GM12878 (cell line): ENCODE results near the gene DHX30. TPM values are rescaled to one million over a fixed set of nuclear protein-coding genes. Genes with fewer than 3 reads are reported as not detected.
A peak's percentile ranks its signal among the peaks of the same experiment; 100 is the strongest.

Experiments
- BRCA1 ChIP-seq: IDR thresholded peaks from 2 replicates; pipeline ENCODE4 v1.6.1; 2011; ENCODE audit warnings: low read depth, low read length, improper control_type of control experiment
- EGR1 ChIP-seq, 2 experiments: IDR thresholded peaks; 1 replicate in 1 of 2; 2 replicates in 1 of 2; pipeline ENCODE4 v1.6.1; 2011 to 2012; ENCODE audit warnings: low read depth in 2 of 2, low read length in 2 of 2, borderline replicate concordance in 1 of 2, mild to moderate bottlenecking in 1 of 2, moderate library complexity in 1 of 2
- ELK1 ChIP-seq: IDR thresholded peaks from 2 replicates; pipeline ENCODE4 v1.6.1; 2012; ENCODE audit warnings: low read depth, low read length, improper control_type of control experiment
- HDGF ChIP-seq: fragments of 450-650 bp; IDR thresholded peaks from 2 replicates; pipeline ENCODE4 v1.6.1; 2016; ENCODE audit warnings: antibody characterized with exemption
- SKIL ChIP-seq: fragments of 450-650 bp; IDR thresholded peaks from 2 replicates; pipeline ENCODE4 v1.6.1; 2017; ENCODE audit warnings: mild to moderate bottlenecking, low read depth, inconsistent platforms; ENCODE audit not compliant: poor library complexity, severe bottlenecking
- SMAD5 ChIP-seq: IDR thresholded peaks from 2 replicates; pipeline ENCODE4 v1.6.1; 2016; ENCODE audit warnings: antibody characterized with exemption, low read depth
- STAT3 ChIP-seq: IDR thresholded peaks from 2 replicates; pipeline ENCODE4 v1.6.1; 2011; ENCODE audit warnings: low read depth, low read length, improper control_type of control experiment
- SUPT20H ChIP-seq: IDR thresholded peaks from 2 replicates; pipeline ENCODE4 v1.6.1; 2011; ENCODE audit warnings: low read depth, mild to moderate bottlenecking, low read length, moderate library complexity, borderline replicate concordance; ENCODE audit not compliant: control insufficient read depth
- TBL1XR1 ChIP-seq: IDR thresholded peaks from 2 replicates; pipeline ENCODE4 v1.6.1; 2012; ENCODE audit warnings: low read depth, low read length, improper control_type of control experiment
- ZNF384 ChIP-seq: IDR thresholded peaks from 2 replicates; pipeline ENCODE4 v1.6.1; 2012; ENCODE audit warnings: low read depth, mild to moderate bottlenecking, low read length, improper control_type of control experiment, borderline replicate concordance
- ZSCAN29 ChIP-seq: fragments of 450-650 bp; IDR thresholded peaks from 2 replicates; pipeline ENCODE4 v1.6.1; 2017; ENCODE audit warnings: mild to moderate bottlenecking, moderate library complexity
- polyA plus RNA-seq, 11 experiments: library from polyadenylated mRNA; depleted of rRNA in 4 of 11; unstranded in 6 of 11; stranded (reverse) in 5 of 11; fragments of >200 nt; fragmentation: Nextera tagmentation in 4 of 11; fragmentation: Illumina TruSeq in 1 of 11; extraction: Ambion mirVana in 4 of 11; extraction: Trizol in 1 of 11; gene quantifications; 1 replicate in 1 of 11; 2 replicates in 10 of 11; pipeline versions ENCODE4 v1.2.1 to v1.2.3, GENCODE V29; 2011 to 2016; ENCODE audit warnings: inconsistent platforms in 2 of 11, missing spikeins in 2 of 11, low read depth in 1 of 11
- total RNA-seq, 4 experiments: library from RNA; depleted of rRNA in 3 of 4; stranded (reverse); fragments of >200 nt in 3 of 4; fragmentation: Illumina TruSeq in 1 of 4; extraction: Trizol in 1 of 4; gene quantifications; 2 replicates each; pipeline versions ENCODE4 v1.2.1 to v1.2.3, GENCODE V29; 2013 to 2021
- TF ChIP-seq, protein P1 (sequence below): fragments of 450-650 bp; IDR thresholded peaks from 2 replicates; pipeline ENCODE4 v1.6.1; 2017; ENCODE audit warnings: mild to moderate bottlenecking, moderate library complexity
- TF ChIP-seq, protein P2 (sequence below): fragments of 450-650 bp; formaldehyde crosslinking; IDR thresholded peaks from 2 replicates; pipeline ENCODE4 v1.4.0; 2020; ENCODE audit warnings: mild to moderate bottlenecking, moderate library complexity

The DHX30 gene
- total and polyA plus RNA-seq, 10 of the 15 experiments (the other 5 are each of a cell fraction or from before 2014, with no cell fraction given), result 9.5 to 75.3 (median 47.8) TPM

- TF ChIP-seq, protein P1, sequence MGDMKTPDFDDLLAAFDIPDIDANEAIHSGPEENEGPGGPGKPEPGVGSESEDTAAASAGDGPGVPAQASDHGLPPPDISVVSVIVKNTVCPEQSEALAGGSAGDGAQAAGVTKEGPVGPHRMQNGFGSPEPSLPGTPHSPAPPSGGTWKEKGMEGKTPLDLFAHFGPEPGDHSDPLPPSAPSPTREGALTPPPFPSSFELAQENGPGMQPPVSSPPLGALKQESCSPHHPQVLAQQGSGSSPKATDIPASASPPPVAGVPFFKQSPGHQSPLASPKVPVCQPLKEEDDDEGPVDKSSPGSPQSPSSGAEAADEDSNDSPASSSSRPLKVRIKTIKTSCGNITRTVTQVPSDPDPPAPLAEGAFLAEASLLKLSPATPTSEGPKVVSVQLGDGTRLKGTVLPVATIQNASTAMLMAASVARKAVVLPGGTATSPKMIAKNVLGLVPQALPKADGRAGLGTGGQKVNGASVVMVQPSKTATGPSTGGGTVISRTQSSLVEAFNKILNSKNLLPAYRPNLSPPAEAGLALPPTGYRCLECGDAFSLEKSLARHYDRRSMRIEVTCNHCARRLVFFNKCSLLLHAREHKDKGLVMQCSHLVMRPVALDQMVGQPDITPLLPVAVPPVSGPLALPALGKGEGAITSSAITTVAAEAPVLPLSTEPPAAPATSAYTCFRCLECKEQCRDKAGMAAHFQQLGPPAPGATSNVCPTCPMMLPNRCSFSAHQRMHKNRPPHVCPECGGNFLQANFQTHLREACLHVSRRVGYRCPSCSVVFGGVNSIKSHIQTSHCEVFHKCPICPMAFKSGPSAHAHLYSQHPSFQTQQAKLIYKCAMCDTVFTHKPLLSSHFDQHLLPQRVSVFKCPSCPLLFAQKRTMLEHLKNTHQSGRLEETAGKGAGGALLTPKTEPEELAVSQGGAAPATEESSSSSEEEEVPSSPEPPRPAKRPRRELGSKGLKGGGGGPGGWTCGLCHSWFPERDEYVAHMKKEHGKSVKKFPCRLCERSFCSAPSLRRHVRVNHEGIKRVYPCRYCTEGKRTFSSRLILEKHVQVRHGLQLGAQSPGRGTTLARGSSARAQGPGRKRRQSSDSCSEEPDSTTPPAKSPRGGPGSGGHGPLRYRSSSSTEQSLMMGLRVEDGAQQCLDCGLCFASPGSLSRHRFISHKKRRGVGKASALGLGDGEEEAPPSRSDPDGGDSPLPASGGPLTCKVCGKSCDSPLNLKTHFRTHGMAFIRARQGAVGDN, result peak; percentile 18
- TF ChIP-seq ELK1 (peak; percentile 84), EGR1 (IDR thresholded peaks at IDR 0.05; ENCODE audit: borderline replicate concordance in 1 of 2, low read depth in 2 of 2, low read length in 2 of 2) (peak in 1 of 2 experiments; percentile 77; a peak in 1 of 3 replicates), STAT3 (0 out of 2 replicates have a peak, but pooled peaks have one; percentile 24), ZSCAN29 (no peak), TBL1XR1 (no peak; the same call in 1 of the 2 replicates), HDGF (peak; percentile 86; the same call in 1 of the 2 replicates), ZNF384 (no peak), SMAD5 (peak; percentile 46; the same call in 1 of the 2 replicates), SKIL (no peak), BRCA1 (peak; percentile 64; the same call in 1 of the 2 replicates), SUPT20H (no peak)
- TF ChIP-seq, protein P2, sequence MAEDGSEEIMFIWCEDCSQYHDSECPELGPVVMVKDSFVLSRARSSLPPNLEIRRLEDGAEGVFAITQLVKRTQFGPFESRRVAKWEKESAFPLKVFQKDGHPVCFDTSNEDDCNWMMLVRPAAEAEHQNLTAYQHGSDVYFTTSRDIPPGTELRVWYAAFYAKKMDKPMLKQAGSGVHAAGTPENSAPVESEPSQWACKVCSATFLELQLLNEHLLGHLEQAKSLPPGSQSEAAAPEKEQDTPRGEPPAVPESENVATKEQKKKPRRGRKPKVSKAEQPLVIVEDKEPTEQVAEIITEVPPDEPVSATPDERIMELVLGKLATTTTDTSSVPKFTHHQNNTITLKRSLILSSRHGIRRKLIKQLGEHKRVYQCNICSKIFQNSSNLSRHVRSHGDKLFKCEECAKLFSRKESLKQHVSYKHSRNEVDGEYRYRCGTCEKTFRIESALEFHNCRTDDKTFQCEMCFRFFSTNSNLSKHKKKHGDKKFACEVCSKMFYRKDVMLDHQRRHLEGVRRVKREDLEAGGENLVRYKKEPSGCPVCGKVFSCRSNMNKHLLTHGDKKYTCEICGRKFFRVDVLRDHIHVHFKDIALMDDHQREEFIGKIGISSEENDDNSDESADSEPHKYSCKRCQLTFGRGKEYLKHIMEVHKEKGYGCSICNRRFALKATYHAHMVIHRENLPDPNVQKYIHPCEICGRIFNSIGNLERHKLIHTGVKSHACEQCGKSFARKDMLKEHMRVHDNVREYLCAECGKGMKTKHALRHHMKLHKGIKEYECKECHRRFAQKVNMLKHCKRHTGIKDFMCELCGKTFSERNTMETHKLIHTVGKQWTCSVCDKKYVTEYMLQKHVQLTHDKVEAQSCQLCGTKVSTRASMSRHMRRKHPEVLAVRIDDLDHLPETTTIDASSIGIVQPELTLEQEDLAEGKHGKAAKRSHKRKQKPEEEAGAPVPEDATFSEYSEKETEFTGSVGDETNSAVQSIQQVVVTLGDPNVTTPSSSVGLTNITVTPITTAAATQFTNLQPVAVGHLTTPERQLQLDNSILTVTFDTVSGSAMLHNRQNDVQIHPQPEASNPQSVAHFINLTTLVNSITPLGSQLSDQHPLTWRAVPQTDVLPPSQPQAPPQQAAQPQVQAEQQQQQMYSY (CRISPR knock-in tag), result no peak
These were observed 21.1 kb upstream of the DHX30 start, which contains the start of gene SMARCC1 (continued) for GRCh38 chr3:47781685-47782445.
